Bronchial epithelial cell (primary cell): ENCODE data around the gene LRRFIP2. TPM values are rescaled to one million over a fixed set of nuclear protein-coding genes. Genes with fewer than 3 reads are reported as not detected.

ENCODE experiments used
- DNase-seq: peaks from one replicate; pipeline ENCODE4 v3.0.0-alpha.2; 2010; ENCODE audit warnings: low read depth
- FAIRE-seq: peaks from 2 replicates; lab custom pipeline; 2011; peaks lifted over from hg19 to GRCh38; lab: Jason Lieb, UNC
- H3K27me3 ChIP-seq: 2 replicates; pipeline ENCODE4 v1.5.1; 2011; ENCODE audit warnings: low read length; ENCODE audit not compliant: control insufficient read depth, insufficient read depth
- H3K36me3 ChIP-seq: 2 replicates; pipeline ENCODE4 v1.5.1; 2011; ENCODE audit warnings: low read length; ENCODE audit not compliant: control insufficient read depth, insufficient read depth
- H3K4me3 ChIP-seq: 2 replicates; pipeline ENCODE4 v1.5.1; 2011; ENCODE audit warnings: mild to moderate bottlenecking, low read depth, low read length, control low read depth
- total RNA-seq: library from RNA; depleted of rRNA; stranded (reverse); fragments of >200 nt; gene quantifications from 2 replicates; pipeline ENCODE4 v1.2.1, GENCODE V29; 2014
- TF ChIP-seq, protein P1 (sequence below): IDR thresholded peaks from 2 replicates; pipeline ENCODE4 v1.5.1; 2011; ENCODE audit warnings: mild to moderate bottlenecking, moderate library complexity, low read length, control low read depth, inconsistent platforms; ENCODE audit not compliant: insufficient read depth, severe bottlenecking

Gene LRRFIP2
- total RNA-seq, 1 donor from 2014 or later, result 67.7 TPM

DNA sequence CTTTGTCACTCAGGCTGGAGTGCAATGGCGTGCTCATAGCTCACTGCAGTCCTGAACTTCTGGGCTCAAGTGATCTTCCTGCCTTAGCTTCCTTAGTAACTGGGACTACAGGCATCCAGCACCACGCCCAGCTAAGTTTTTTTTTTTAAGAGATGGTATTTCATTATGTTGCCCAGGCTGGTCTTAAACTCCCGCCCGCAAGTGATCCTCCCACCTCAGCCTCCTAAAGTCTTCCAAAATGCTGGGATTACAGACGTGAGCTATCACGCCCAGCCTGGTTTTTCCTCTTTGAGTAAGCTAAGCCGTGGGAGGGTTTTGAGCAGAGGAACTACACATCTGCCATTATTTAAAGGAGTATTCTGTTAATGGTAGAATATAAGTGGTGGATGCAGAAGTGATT is 7.4 kb upstream of the LRRFIP2 start:
- Histone ChIP-seq H3K4me3 (no peak overlapping the region), H3K36me3 (no peaks in the 10 kb centered on the region), H3K27me3 (no peaks in the 10 kb centered on the region)
- DNase-seq, result peak; percentile 94
- no peak for FAIRE-seq
- TF ChIP-seq, protein P1, sequence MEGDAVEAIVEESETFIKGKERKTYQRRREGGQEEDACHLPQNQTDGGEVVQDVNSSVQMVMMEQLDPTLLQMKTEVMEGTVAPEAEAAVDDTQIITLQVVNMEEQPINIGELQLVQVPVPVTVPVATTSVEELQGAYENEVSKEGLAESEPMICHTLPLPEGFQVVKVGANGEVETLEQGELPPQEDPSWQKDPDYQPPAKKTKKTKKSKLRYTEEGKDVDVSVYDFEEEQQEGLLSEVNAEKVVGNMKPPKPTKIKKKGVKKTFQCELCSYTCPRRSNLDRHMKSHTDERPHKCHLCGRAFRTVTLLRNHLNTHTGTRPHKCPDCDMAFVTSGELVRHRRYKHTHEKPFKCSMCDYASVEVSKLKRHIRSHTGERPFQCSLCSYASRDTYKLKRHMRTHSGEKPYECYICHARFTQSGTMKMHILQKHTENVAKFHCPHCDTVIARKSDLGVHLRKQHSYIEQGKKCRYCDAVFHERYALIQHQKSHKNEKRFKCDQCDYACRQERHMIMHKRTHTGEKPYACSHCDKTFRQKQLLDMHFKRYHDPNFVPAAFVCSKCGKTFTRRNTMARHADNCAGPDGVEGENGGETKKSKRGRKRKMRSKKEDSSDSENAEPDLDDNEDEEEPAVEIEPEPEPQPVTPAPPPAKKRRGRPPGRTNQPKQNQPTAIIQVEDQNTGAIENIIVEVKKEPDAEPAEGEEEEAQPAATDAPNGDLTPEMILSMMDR, result no peak

DNA sequence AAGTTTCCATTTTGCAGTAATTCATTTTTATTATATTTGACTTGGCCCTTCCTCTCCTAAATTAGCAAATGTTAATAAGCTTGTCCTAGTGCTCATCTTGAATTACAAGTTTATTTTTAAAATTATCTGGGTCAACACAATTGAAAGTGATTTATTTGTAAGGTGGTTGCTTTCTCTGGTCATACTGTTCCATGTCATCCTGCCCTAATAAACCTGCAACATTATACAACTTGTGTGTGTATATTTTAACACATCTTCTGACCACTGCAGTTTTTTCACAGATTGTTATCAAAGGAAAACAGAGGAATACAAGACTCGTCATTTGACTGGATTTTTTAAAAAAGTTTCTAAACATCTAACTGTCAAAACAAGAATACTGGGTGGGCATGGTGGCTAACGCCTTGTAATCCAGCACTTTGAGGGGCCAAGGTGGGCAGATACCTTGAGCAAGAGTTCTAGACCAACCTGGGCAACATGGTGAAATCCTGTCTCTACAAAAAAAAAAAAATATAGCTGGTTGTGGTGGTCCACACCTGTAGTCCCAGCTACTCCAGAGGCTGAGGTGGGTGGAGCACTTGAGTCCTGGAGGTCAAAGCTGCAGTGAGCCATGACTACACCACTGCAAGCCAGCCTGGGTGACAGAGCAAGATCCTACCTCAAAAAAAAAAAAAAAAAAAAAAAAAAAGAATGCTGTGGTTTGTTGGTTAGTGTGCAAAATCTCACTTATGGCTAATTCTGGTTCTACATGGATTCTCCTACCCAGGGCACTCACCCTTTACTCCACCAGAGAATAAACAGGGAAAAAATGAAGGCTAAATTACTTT is 5.0 kb upstream of the LRRFIP2 start:
- Histone ChIP-seq H3K27me3 (no peaks in the 10 kb centered on the region), H3K4me3 (no peak overlapping the region), H3K36me3 (no peaks in the 10 kb centered on the region)
- FAIRE-seq (no peak), DNase-seq (no peak)
- TF ChIP-seq, protein P1, result no peak

DNA sequence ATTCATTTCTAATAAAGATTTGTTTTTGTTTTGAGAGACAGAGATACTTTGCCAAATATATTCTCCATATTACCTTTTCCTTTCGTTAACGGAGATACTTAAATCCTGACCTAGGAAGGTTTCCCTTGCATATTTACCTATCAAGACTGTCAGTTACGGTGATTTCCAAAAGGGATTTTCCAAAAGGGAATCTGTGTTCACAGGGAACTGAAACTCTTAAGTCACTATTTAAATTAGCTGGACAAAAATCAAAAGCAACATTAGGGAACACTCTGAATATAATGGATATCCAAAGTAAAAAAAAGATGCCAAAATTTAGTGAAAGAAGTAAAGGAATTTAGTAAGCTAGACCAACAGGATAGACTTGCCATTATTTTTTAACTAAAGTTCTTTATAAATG is 576 bp downstream of the LRRFIP2 start:
- no peak overlapping the region for H3K4me3 ChIP-seq

DNA sequence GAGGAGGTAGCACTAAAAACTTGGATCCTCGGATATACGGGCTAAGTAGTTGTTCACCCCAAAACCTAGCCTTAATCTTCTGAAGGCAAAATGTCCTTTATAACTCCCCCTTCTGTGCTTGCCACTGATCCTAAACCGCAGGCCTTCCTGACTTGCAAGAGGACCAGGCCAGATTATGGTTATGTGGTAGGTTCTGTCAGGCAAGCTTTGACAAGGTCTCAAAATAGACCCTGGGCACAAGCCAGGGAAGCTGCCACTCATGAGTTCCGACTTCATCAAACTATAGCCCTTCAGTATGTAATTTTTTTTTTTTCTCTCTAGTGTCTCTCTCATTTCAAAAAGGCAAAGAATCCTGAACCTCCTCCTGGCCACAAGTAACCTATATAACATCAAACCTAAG is 3.2 kb downstream of the LRRFIP2 start:
- H3K4me3 ChIP-seq, result no peak overlapping the region
- FAIRE-seq (no peak), DNase-seq (no peak)
- H3K27me3 ChIP-seq, result no peaks in the 10 kb centered on the region
- H3K36me3 ChIP-seq, result peaks cover 5% of the 10 kb centered on the region
- TF ChIP-seq, protein P1, result no peak

More for the DNA sequence above, 576 bp downstream of the LRRFIP2 start:
- peak; percentile 64 for DNase-seq
- Histone ChIP-seq H3K36me3 (peaks cover 5% of the 10 kb centered on the region), H3K27me3 (no peaks in the 10 kb centered on the region)
- no peak for FAIRE-seq
- TF ChIP-seq, protein P1, result no peak

DNA sequence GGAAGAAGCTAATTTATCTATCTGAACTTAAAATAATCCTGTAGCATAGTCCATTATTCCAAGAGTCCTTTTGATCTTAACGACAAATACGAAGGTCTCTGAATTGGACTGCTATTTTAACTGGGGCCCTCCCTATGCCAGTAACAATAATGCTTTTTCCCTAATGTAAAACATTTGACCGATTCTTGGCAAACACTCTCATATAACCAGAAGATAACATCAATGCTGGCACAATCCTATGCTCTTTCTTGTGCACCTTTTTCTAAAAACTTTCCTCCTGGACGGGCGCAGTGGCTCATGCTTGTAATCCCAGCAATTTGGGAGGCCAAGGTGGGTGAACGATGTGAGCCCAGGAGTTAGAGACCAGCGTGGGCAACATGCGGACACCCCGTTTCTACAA is 3.9 kb downstream of the LRRFIP2 start:
- Histone ChIP-seq H3K36me3 (peaks cover 5% of the 10 kb centered on the region), H3K4me3 (no peak overlapping the region), H3K27me3 (no peaks in the 10 kb centered on the region)
- TF ChIP-seq, protein P1, result no peak
- DNase-seq (no peak), FAIRE-seq (no peak)

DNA sequence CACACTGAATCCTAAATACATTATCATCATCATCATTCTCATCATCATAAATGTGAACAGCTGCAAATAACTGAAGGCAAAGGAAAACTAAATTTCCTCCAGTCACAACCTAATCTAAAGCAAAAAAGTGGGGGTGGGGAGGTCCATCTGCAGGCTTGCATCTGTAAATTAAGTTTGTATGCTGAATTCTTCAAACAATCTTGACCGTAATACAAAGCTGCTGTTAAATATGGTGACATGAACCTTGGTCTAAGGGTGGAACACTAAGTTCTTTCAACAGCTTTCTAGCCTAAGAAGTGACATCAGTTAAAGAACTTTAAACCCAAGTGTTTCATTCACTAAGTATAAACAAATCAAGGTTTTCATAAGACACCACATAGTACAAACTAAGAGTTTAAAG is 4.3 kb downstream of the LRRFIP2 start:
- Histone ChIP-seq H3K27me3 (no peaks in the 10 kb centered on the region), H3K36me3 (peaks cover 5% of the 10 kb centered on the region), H3K4me3 (no peak overlapping the region)
- TF ChIP-seq, protein P1, result no peak
- DNase-seq (no peak), FAIRE-seq (no peak)
